HEK293 (cell line): ENCODE data around the gene DLX5.

Experiments
- CTCF ChIA-PET: fragments of 350-600 bp; formaldehyde crosslinking; extraction: SDS; loops from one replicate; lab custom pipeline; 2021; ENCODE audit warnings: antibody characterized with exemption; lab: Yijun Ruan, JAX
- POLR2A ChIA-PET: fragments of 300-600 bp; formaldehyde crosslinking; extraction: SDS; loops from one replicate; lab custom pipeline; 2020; ENCODE audit warnings: antibody characterized with exemption, inconsistent platforms; lab: Yijun Ruan, JAX
- H3K27ac ChIP-seq: fragments of 200-500 bp; sonication (Bioruptor generic); 2 replicates; pipeline ENCODE4 v1.5.1; 2014; ENCODE audit warnings: low read depth, low read length, control low read depth, inconsistent platforms; ENCODE audit errors: extremely low read depth
- H3K36me3 ChIP-seq, 2 experiments: fragments of 200-500 bp in 1 of 2; sonication (Bioruptor generic) in 1 of 2; 1 replicate in 1 of 2; 2 replicates in 1 of 2; pipeline ENCODE4 v1.5.1; 2014 to 2017; ENCODE audit warnings: inconsistent platforms in 2 of 2, low read length in 2 of 2; ENCODE audit not compliant: control insufficient read depth in 2 of 2, insufficient read depth in 1 of 2
- H3K4me1 ChIP-seq: fragments of 200-500 bp; sonication (Bioruptor generic); 2 replicates; pipeline ENCODE4 v1.5.1; 2014; ENCODE audit warnings: mild to moderate bottlenecking, low read length, inconsistent platforms; ENCODE audit not compliant: control insufficient read depth, insufficient read depth
- H3K4me3 ChIP-seq: 2 replicates; pipeline ENCODE4 v1.5.1; 2011; ENCODE audit warnings: low read depth, mild to moderate bottlenecking, control low read depth, low read length, moderate library complexity
- H3K9me3 ChIP-seq: fragments of 200-500 bp; sonication (Bioruptor generic); 2 replicates; pipeline ENCODE4 v1.5.1; 2014; ENCODE audit warnings: low read depth, low read length, inconsistent platforms; ENCODE audit not compliant: control insufficient read depth, insufficient read depth
- BCL11A ChIP-seq: fragments of 450-650 bp; formaldehyde crosslinking; IDR thresholded peaks from 2 replicates; pipeline ENCODE4 v1.5.1; 2016; ENCODE audit warnings: low read depth, missing biosample characterization, missing genetic modification characterization
- FEZF1 ChIP-seq: fragments of 450-650 bp; formaldehyde crosslinking; IDR thresholded peaks from 2 replicates; pipeline ENCODE4 v1.5.1; 2016; ENCODE audit warnings: missing biosample characterization, missing genetic modification characterization
- MEIS1 ChIP-seq: sonication (generic); formaldehyde crosslinking; IDR thresholded peaks from 2 replicates; pipeline ENCODE4 v1.8.1; 2022; ENCODE audit warnings: missing genetic modification reagents, mild to moderate bottlenecking, borderline replicate concordance
- SCRT1 ChIP-seq: fragments of 450-650 bp; formaldehyde crosslinking; IDR thresholded peaks from 2 replicates; pipeline ENCODE4 v1.5.1; 2016; ENCODE audit warnings: missing biosample characterization, missing genetic modification characterization, borderline replicate concordance
- SP3 ChIP-seq: fragments of 450-650 bp; formaldehyde crosslinking; IDR thresholded peaks from 2 replicates; pipeline ENCODE4 v1.5.1; 2016; ENCODE audit warnings: missing biosample characterization, missing genetic modification characterization
- ZBTB21 ChIP-seq: fragments of 450-650 bp; formaldehyde crosslinking; IDR thresholded peaks from 2 replicates; pipeline ENCODE4 v1.5.1; 2017; ENCODE audit warnings: missing biosample characterization, missing genetic modification characterization
- ZBTB7A ChIP-seq: fragments of 450-650 bp; formaldehyde crosslinking; IDR thresholded peaks from 2 replicates; pipeline ENCODE4 v1.5.1; 2016; ENCODE audit warnings: low read depth, missing biosample characterization, missing genetic modification characterization
- ZNF133 ChIP-seq: fragments of 450-650 bp; formaldehyde crosslinking; IDR thresholded peaks from 2 replicates; pipeline ENCODE4 v1.5.1; 2016; ENCODE audit warnings: missing biosample characterization, missing genetic modification characterization
- ZNF148 ChIP-seq: fragments of 450-650 bp; formaldehyde crosslinking; IDR thresholded peaks from 2 replicates; pipeline ENCODE4 v1.5.0; 2017; ENCODE audit warnings: missing biosample characterization, missing genetic modification characterization, borderline replicate concordance
- ZNF18 ChIP-seq: fragments of 450-650 bp; formaldehyde crosslinking; IDR thresholded peaks from 2 replicates; pipeline ENCODE4 v1.5.1; 2016; ENCODE audit warnings: missing biosample characterization, missing genetic modification characterization
- ZNF202 ChIP-seq: fragments of 450-650 bp; formaldehyde crosslinking; IDR thresholded peaks from 2 replicates; pipeline ENCODE4 v1.5.1; 2016; ENCODE audit warnings: missing biosample characterization, missing genetic modification characterization, borderline replicate concordance
- ZNF266 ChIP-seq: fragments of 450-650 bp; formaldehyde crosslinking; IDR thresholded peaks from 2 replicates; pipeline ENCODE4 v1.5.1; 2016; ENCODE audit warnings: missing biosample characterization, missing genetic modification characterization, low read depth
- ZNF280D ChIP-seq: fragments of 450-650 bp; formaldehyde crosslinking; IDR thresholded peaks from 2 replicates; pipeline ENCODE4 v1.5.1; 2016; ENCODE audit warnings: missing biosample characterization, missing genetic modification characterization
- ZNF341 ChIP-seq: fragments of 450-650 bp; formaldehyde crosslinking; IDR thresholded peaks from 2 replicates; pipeline ENCODE4; 2016; ENCODE audit warnings: low read depth, missing biosample characterization, missing genetic modification characterization
- ZNF404 ChIP-seq: fragments of 450-650 bp; formaldehyde crosslinking; IDR thresholded peaks from 2 replicates; pipeline ENCODE4 v1.5.1; 2017; ENCODE audit warnings: missing biosample characterization, missing genetic modification characterization
- ZNF48 ChIP-seq: fragments of 450-650 bp; formaldehyde crosslinking; IDR thresholded peaks from 2 replicates; pipeline ENCODE4 v1.5.1; 2016; ENCODE audit warnings: missing biosample characterization, missing genetic modification characterization
- ZNF548 ChIP-seq: fragments of 450-650 bp; formaldehyde crosslinking; IDR thresholded peaks from 2 replicates; pipeline ENCODE4 v1.5.1; 2016; ENCODE audit warnings: missing biosample characterization, missing genetic modification characterization
- ZNF561 ChIP-seq: fragments of 450-650 bp; IDR thresholded peaks from 2 replicates; pipeline ENCODE4 v1.5.1; 2018; ENCODE audit warnings: missing biosample characterization, missing genetic modification characterization, borderline replicate concordance
- ZNF571 ChIP-seq: fragments of 450-650 bp; formaldehyde crosslinking; IDR thresholded peaks from 2 replicates; pipeline ENCODE4 v1.5.0; 2017; ENCODE audit warnings: missing biosample characterization, missing genetic modification characterization
- ZNF600 ChIP-seq: fragments of 450-650 bp; formaldehyde crosslinking; IDR thresholded peaks from 2 replicates; pipeline ENCODE4 v1.5.1; 2016; ENCODE audit warnings: missing biosample characterization, missing genetic modification characterization
- ZNF658 ChIP-seq: fragments of 450-650 bp; formaldehyde crosslinking; IDR thresholded peaks from 2 replicates; pipeline ENCODE4; 2016; ENCODE audit warnings: missing biosample characterization, missing genetic modification characterization
- ZNF837 ChIP-seq: fragments of 450-650 bp; formaldehyde crosslinking; IDR thresholded peaks from 2 replicates; pipeline ENCODE4 v1.5.1; 2016; ENCODE audit warnings: missing biosample characterization, missing genetic modification characterization

Gene DLX5

GRCh38 chr7:96996958-96997511 is 27.6 kb downstream of the DLX5 start:
- H3K27ac ChIP-seq: no peak overlapping the region
- H3K4me3 ChIP-seq: no peak overlapping the region
- POLR2A ChIA-PET: interaction anchor here (2.5 kb wide), 1 partner anchor 8 kb away, joined by 13 read pairs; the partner anchor contains the start of gene DLX6
- TF ChIP-seq ZNF658: no peak
- TF ChIP-seq ZNF280D (tag by site-specific recombination): no peak
- TF ChIP-seq ZNF18 (tag by site-specific recombination): no peak
- no peak for TF ChIP-seq ZNF202 (tag by site-specific recombination)
- TF ChIP-seq ZNF266 (tag by site-specific recombination): no peak
- CTCF ChIA-PET: no interaction called here
- H3K4me1 ChIP-seq: no peaks in the 10 kb centered on the region
- H3K36me3 ChIP-seq: no peaks in the 10 kb centered on the region
- H3K9me3 ChIP-seq: no peaks in the 10 kb centered on the region

GRCh38 chr7:96996111-96996957 is 28.3 kb downstream of the DLX5 start:
- Histone ChIP-seq H3K4me3 (no peak overlapping the region), H3K4me1 (no peaks in the 10 kb centered on the region)
- POLR2A ChIA-PET: interaction anchor here (0.6 to 2.5 kb wide), 2 partner anchors 9 to 282 kb away, joined by 6 to 13 read pairs; partner anchors contain the start of gene DLX6

GRCh38 chr7:96995406-96996110 is 29.1 kb downstream of the DLX5 start:
- TF ChIP-seq ZBTB21 (tag by site-specific recombination) (no peak), MEIS1 (no peak), ZNF148 (tag by site-specific recombination) (no peak)
- H3K4me1 ChIP-seq: no peaks in the 10 kb centered on the region
- no peak overlapping the region for H3K27ac ChIP-seq
- ChIA-PET CTCF (interaction anchor here (0.7 to 2.3 kb wide), 2 partner anchors 32 to 1079 kb away, joined by 3 to 10 read pairs; no protein-coding TSS in a partner anchor), POLR2A (interaction anchor here (0.6 to 2.5 kb wide), 2 partner anchors 10 to 281 kb away, joined by 6 to 13 read pairs; partner anchors contain the start of gene DLX6)
- no peaks in the 10 kb centered on the region for H3K36me3 ChIP-seq
- H3K9me3 ChIP-seq: no peaks in the 10 kb centered on the region
- H3K4me3 ChIP-seq: no peak overlapping the region

More at GRCh38 chr7:96996111-96996957, 28.3 kb downstream of the DLX5 start:
- H3K9me3 ChIP-seq: no peaks in the 10 kb centered on the region
- CTCF ChIA-PET: interaction anchor here (0.7 to 2.3 kb wide), 2 partner anchors 31 to 1079 kb away, joined by 3 to 10 read pairs; no protein-coding TSS in a partner anchor
- no peak overlapping the region for H3K27ac ChIP-seq
- TF ChIP-seq ZNF133 (tag by site-specific recombination) (no peak), FEZF1 (tag by site-specific recombination) (no peak), ZNF548 (tag by site-specific recombination) (no peak), ZNF561 (tag by site-specific recombination) (no peak), SCRT1 (tag by site-specific recombination) (no peak), SP3 (no peak), ZNF837 (tag by site-specific recombination) (no peak), ZBTB7A (no peak), BCL11A (tag by site-specific recombination) (no peak), ZNF48 (tag by site-specific recombination) (no peak), ZNF571 (no peak), ZNF404 (tag by site-specific recombination) (no peak), ZNF600 (tag by site-specific recombination) (no peak), ZNF341 (tag by site-specific recombination) (no peak)
- no peaks in the 10 kb centered on the region for H3K36me3 ChIP-seq
